Activated effector memory CD4-positive, alpha-beta T cell treated with Interleukin-2 at 50 U/mL for 16 hours (primary cell): ENCODE results near the gene HGD.
"Not testable (repeated sequence)": the region's sequence is repeated elsewhere in the genome, so short reads cannot be mapped to it uniquely, and the experiment has no call there.

Experiments
- DNase-seq: peaks from one replicate; pipeline ENCODE4 v3.0.0-alpha.2; 2020

HGD gene

DNA sequence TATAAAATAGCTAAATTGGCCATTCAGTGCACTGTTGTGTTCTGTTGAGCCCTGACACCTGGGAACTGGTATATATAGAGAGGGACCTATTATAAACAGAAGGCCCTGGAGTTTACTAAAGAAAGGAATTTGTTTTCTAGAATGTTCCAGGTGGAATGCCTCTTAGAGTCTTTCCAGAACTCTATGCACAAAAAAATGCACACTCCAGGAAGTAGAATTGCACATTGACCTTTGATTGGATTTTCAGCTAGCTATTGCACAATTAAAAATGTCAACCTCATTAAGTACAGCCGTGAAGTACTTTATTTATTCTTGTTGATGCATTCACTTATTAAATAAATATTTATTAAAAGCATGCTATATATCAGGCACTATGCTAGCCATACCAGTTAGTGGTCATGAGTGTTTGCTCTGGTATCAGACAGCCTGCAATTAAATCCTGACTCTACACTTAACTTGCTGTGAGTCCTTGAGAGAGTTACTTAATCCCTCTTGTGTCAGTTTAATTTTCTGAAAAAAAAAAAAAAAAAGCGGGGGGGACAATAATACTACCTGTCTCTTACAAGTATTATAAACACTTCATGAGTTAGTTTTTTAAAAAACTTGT lies 45.1 kb downstream of the HGD start:
- DNase-seq: no peak

DNA sequence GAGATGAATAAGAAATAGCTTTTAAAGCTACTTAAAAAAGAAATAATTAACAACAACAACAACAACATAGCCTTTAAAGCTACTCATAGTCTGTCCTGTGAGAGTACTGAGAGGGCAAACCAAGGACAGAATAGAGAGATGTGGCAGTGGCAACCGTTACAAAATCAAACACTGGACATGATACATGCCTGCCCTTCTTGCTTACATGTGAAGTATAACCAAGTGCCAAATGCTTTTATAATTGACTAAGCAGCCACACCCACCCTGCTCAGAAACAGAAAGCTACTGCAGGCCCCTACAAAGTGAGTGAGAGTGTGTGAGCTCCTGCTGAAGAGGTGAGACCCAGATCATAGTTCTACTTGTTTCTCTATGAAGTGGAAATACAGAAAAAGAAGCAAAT lies 47.5 kb downstream of the HGD start:
- DNase-seq: no peak

DNA sequence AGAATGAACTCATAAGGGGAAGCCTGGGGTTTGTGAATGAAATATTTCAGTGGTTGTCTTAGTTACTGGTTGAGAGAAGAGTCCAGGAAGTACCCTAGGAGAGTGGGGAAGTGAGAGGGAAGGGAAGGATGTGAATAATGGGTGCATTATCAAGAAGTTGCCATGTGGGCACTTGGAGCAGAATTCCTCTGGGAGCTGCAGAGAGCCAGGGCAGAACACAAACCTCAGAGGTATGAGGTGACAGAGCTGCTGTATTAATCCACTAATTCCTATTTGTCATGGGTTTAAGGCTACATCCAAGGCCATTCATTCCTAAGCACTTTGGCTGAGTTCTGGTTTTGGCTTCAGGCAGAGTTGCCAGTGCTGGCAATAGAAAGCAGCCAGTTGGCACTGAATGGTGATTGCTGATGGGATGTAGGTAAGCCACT lies 56.9 kb downstream of the HGD start:
- DNase-seq: no peak

DNA sequence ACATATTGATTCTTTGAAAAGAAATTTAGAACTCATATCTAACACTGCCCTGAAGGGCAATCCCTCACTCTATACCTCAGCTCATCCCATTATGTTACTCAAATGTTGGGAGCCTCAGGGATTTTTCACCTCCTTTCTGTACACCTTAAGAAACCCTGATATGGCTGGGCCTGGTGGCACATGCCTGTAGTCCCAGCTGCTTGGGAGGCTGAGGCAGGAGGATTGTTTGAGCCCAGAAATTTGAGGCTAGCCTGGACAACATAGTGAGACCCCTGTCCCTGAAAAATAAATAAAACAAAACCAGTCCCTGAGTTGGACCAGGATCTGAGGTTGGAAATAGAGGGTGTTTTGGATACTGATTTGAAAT lies 58.3 kb downstream of the HGD start:
- no peak for DNase-seq

DNA sequence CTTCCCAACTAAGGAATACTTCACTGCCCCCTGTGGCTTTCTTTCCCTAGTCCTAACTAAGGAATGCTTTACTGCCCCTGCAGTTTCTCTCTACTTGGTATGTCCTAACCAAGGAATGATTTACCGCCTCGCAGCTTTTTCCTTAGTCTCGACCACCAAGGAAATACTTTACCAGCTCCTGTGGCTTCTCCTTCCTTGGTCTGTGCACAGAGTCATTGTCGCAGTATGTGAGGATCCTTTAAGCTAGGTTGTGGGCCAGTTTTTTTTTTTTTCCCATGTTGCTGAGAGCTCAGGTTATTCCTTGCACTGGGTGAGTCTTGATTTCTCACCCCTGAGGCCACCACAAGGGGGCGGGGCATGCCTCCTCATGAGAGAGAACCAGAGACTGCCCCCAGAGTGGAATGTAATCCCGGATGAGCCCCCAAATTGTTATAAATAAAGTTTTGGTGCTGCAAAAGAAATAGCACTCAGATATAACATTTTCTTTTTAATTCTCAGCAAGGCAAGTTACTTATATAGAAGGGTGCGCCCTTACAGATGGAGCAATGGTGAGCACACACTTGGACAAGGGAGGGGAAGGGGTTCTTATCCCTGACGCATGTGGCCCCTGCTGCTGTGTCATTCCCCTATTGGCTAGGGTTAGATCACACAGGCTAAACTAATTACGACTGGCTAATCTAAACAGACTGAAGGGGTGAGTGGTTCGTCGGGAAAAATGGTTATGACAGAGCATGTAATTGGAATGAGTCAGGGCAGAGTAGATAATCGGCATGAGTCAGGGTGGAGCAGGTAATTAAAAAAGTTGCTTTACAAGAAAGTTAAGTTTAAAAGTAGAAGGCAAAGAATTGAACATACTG lies 58.9 kb downstream of the HGD start:
- no peak for DNase-seq

DNA sequence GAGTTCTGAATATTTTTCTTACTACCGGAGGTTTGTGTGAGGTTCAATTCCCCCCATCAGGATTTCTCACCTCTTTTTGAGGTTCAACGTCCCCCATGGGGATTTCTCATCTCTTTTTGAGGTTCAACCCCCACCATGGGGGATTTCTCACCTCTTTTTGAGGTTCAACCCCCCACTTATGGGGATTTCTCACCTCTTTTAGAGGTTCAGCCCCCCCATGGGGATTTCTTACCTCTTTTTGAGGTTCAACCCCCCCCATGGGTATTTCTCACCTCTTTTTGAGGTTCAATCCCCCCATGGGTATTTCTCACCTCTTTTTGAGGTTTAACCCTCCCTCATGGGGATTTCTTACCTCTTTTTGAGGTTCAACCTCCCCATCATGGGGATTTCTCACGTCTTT lies 59.6 kb downstream of the HGD start:
- no peak for DNase-seq

DNA sequence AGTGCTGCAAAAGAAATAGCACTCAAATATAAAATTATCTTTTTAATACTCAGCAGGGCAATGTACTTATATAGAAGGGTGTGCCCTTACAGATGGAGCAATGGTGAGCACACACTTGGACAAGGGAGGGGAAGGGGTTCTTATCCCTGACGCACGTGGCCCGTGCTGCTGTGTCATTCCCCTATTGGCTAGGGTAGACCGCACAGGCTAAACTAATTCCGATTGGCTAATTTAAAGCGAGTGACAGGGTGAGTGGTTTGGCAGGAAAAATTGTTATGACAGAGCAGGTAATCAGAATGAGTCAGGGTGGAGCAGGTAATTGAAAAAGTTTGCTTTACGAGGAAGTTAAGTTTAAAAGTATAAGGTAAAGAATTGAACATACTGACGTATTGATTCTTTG lies 65.3 kb downstream of the HGD start:
- DNase-seq: not testable (repeated sequence)

DNA sequence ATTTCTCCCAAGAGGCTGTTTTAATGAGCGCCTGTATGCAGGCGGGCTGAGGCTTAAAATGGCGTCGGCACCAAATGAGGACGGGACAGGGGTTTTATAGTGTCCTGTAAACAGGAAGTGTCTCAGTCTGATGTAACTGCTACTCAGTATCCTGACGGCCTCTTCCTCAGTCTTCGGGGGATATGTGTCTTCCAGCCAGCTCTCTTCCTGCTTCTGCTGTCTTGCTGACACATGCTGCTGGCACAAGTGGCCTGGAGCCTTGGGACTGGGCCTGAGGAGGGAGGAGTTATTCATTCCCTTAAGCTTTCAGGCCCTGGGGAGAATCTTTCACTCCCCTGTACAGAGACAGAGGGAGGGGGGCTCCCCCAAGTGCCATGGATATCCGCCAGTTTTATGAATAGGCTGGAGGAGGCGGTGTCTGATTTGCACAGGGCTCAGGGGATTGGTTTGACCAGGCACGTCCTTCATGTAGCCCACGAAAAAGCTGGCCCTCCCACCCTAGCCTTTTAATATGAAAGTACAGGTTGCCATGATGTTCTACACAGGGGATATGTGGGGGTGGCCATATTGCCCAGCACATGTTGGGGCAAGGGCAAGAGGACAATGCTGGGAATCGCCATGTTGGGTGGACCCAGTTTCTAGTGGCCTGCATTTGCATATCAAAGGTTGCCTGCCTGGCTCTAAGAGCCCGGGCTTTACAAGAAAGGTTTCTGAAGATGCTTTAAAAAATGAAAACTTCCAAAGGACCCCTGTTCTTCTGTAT lies 66.0 kb downstream of the HGD start:
- no peak for DNase-seq

DNA sequence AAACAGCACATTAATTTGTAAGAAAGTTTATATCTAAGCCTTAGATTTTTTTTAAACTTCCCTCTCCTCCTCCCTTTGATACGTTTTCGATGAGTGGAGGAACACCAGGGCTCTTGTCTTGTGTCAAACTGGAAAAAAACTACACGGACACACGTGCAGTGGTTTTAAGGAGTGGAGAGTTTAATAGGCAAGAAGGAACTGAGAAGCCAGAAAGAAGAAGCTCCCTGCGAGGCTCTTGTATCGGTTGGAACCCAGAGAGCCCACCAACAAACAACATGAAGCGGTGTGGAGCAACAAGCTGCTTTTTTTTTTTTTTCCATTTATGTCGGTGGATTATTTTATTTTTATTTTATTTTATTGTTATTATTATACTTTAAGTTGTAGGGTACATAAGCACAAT lies 67.3 kb downstream of the HGD start:
- DNase-seq: no peak

DNA sequence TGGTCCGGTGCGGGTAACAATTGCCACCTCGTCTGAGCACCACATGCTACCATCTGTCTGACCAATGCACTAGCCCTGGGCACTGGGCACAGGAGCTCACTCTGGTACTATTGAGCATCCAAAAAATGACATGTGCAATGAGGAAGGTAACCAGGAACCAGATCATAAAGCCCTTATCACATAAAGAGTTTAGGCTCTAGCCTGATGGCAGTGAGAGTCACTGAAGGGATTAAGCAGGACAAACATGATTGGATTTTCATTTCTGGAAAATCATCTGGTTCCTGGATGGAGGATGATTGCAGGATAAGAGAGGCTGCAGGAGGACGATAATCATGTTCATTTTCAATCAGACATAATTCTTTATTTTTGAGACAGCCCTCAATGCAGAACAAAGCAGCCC lies 73.5 kb downstream of the HGD start:
- no peak for DNase-seq

DNA sequence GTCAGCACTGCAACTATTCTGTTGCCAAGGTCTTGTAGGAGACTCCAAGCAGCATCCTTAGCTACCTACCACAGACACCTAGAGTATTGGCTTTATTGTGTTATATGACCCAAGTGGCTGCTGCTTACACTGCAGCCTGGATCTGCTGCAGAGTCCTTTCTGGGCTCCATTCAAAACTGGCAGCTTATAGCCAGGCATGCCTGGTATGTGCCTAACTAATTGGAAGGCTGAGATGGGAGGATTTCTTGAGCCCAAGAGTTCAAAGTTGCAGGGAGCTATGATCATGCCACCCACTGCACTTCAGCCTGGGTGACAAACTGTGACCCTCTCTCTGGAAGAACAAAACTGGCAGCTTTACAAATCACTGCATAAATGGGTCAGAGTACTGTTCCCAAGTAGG lies 77.3 kb downstream of the HGD start:
- DNase-seq: no peak

DNA sequence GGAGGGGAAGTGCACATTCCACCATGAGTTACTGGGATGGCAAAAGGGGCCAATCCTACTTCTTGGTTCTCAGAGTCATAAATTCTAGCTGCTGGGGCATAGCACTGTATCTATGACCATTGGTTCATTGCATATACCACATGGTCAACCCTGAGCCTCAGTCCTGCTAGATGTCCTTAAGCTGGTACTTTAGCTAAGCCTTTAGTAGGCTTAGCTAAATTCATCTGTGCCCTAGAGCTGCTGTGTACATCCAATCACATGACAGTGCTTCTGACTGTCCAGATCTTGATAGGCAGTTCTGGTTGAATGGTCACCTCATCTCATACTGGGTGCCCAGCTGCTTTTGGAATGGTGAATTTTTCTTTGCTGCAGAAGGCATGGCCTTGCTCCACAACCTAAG lies 77.7 kb downstream of the HGD start:
- no peak for DNase-seq

DNA sequence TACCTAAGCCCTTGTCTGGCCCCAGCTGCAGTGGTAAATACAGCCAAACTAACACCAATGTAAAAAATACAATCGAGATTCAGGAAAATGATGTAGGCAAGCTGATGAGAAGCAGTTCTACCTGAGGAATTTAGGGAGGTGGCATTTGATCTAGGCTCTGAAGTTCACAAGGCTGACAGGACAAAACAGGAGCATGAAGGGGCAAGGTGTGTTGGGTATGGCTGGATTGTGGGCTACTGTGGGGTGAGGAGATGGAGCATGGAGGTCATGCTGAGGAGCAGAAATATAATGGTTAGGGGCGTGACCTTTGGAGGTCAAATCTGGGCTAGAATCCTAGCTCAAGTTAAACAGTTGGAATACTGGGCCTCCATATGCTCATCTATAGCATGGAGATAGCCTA lies 79.4 kb downstream of the HGD start:
- DNase-seq: no peak

DNA sequence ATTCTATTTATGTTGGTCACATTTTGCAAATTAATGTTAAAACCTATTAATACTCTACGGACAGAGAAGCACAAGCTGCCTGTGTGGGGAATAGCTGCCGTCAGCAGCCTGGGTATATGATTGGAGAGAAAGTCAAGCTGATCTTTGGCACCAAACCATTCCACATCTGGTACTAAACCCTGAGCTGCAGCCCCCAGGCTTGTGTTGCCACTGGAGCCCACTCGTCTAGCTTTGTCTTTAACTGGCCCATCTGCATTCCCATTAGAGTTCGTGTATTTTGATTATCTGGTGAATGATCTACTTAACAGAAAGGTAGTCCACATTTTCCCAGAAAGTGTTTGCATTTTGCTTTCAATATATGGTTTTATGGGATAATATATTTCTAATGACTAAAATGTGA lies 80.5 kb downstream of the HGD start:
- DNase-seq: no peak

DNA sequence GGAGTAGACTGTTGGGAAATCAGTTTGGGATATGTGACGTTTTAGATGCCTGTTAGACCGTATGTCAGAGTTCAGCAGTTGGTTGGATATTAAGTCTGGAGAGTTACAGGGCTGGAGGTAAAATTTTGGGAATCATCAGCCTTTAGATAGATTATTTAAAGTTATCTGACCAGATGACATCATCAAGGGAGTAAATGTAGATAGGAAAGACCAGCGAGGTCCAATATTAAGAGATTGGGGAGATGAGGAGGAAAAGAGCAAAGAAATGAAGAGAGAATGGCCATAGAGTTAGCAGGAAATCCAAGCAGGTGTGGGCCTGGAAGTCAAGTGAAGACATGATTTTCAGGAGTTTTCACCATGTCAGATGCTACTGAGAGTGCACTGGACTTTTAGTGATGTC lies 82.8 kb downstream of the HGD start:
- no peak for DNase-seq

DNA sequence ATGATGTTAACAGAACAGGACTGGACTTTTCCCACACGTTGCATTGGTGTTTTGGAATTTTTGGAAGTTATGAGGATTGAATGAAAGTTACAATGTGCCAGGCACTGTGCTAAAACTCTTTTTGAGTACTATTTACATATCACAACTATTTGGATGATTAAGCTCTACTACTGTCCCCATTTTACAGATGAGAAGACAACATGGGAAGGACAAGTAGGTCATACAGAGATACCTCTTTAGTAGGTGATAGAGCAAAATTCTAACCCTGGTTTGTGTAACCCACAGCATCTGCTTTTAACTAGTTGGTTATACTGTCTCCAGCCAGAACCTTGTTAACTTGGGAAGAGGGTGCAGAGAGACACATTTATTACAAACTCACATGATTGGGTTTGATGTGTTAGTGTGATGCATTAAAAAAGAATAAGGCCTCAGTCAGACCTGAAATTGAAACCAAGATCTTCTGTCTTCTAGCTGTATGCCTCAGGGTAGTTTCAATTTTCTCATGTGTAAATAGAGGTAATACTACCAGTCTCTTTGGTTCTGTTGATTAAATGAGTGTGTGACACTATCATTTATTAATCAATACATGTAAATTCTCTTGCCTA lies 84.5 kb downstream of the HGD start:
- no peak for DNase-seq

DNA sequence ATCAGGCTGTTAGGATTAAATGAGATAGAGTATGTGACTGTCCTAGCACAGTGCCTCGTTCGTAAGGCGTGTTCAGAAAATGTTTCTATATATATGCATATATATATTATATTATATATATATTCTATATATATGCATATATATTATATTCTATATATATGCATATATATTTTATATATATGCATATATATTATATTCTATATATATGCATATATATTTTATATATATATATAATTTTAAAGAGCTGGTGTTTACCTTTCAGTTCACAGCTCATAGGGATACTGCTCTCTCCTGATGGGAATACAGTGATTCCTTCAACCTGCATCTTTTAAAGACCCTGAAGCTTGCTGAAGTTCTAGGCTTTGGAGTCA lies 85.2 kb downstream of the HGD start:
- DNase-seq: no peak

DNA sequence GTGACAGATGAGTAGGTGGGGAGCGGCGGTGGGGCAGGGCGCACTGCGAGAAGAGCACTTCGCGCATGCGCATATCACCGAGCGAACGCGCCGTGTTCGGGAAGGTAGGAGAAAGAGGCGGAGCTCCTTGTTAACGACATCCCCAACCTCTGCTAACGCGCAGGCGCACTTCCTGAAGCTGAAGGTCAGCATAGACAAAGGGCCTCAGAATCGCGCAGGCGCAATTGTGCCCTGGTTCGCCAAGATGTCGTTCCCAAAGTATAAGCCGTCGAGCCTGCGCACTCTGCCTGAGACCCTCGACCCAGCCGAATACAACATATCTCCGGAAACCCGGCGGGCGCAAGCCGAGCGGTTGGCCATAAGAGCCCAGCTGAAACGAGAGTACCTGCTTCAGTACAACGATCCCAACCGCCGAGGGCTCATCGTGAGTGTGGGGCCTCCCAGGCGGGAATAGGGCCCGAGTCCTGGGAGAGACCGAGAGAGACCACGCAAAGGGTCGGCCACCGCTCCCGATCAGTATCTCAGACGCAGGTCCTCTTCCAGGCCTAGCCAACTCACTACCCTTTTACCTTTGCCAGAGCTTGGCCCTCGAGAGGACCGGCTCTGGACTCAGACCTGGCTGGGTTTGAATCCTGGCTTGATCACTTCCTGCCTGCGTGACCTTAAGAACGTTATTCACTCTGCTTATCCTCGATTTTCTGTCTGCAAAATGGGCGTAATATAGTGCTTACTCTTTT lies 85.8 kb downstream of the HGD start, which contains the start of gene NDUFB4:
Gene NDUFB4 (plus strand): TSS at position 221 of the 737 bp plus-strand sequence. CDS start 24 bp downstream, at position 245.
- peak; percentile 89 for DNase-seq

DNA sequence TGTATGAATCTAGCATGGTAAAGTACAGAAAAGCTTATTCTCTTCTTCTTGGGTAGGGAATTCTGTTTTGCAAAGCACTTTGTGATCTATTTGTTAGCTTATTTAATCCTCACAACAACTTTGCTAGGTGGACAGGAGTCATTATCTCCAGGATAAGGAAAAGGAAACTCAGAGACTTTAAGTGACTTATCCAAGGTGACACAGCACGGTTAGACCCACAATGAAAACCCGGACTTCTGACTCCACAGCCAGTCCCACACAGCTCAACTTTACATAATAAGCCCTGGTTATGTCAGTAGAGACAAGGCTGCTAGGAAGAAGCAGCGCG lies 86.3 kb downstream of the HGD start:
- no peak for DNase-seq

DNA sequence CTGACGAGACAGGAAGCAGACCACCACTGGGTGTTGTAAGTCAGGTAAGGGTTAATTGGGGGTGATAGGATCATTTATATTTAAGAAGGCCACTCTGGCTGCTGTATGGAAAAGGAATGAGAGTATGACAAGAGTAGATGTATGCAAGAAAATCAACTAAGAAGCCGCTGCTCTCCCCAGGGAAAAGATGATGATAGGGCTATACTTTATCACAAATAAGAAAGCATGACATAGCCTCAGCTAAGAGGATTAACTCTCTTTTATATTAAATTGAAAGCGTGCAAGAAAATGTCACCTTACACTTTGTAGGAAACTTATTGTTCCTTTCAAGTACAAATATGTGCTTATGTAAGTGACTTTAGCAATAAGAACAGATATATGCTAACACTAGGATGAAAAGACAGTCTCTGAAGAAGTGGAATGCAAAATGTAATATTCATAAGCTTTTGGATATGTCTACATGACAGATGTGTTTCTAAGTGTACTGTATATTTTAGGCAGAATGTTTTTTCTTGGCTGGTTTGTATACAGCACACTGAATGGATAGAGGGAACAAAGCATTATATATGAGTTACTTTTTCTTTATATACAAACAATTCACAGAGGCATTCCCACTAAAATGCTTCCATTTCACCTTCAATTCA lies 94.6 kb downstream of the HGD start:
- DNase-seq: no peak
